Thymus (tissue), 11 donors: ENCODE results near the gene ARPC1A. TPM values are rescaled to one million over a fixed set of nuclear protein-coding genes. Genes with fewer than 3 reads are reported as not detected.

Experiments used
- DNase-seq, 9 donors: peaks; one replicate each; pipeline ENCODE4 v3.0.0-alpha.2; 2013; ENCODE audit warnings: low spot score in 9 of 9, low read depth in 6 of 9, missing footprints in 1 of 9
- H3K27ac ChIP-seq, 2 donors: one replicate each; pipeline ENCODE4 v1.5.1; 2013; ENCODE audit warnings: control low read depth in 1 of 2, low read depth in 1 of 2, low read length in 1 of 2, mild to moderate bottlenecking in 1 of 2, moderate library complexity in 1 of 2
- H3K27me3 ChIP-seq, 2 donors: one replicate each; pipeline ENCODE4 v1.5.1; 2013; ENCODE audit warnings: low read length in 1 of 2; ENCODE audit not compliant: control insufficient read depth in 2 of 2, insufficient read depth in 1 of 2
- H3K36me3 ChIP-seq, 2 donors: one replicate each; pipeline ENCODE4 v1.5.1; 2013; ENCODE audit warnings: low read length in 1 of 2, mild to moderate bottlenecking in 1 of 2, moderate library complexity in 1 of 2; ENCODE audit not compliant: control insufficient read depth in 2 of 2, insufficient read depth in 2 of 2
- H3K4me1 ChIP-seq, 2 donors: one replicate each; pipeline ENCODE4 v1.5.1; 2013; ENCODE audit warnings: low read length in 2 of 2; ENCODE audit not compliant: control insufficient read depth in 2 of 2, insufficient read depth in 2 of 2
- H3K4me3 ChIP-seq, 2 donors: one replicate each; pipeline ENCODE4 v1.5.1; 2013; ENCODE audit warnings: low read length in 2 of 2, control low read depth in 1 of 2, mild to moderate bottlenecking in 1 of 2
- H3K9me3 ChIP-seq, 2 donors: one replicate each; pipeline ENCODE4 v1.5.1; 2013; ENCODE audit warnings: low read length in 1 of 2, mild to moderate bottlenecking in 1 of 2; ENCODE audit not compliant: control insufficient read depth in 2 of 2, insufficient read depth in 1 of 2
- WGBS: extraction: QIAGEN DNeasy Blood & Tissue Kit; methylation state at CpG from one replicate; pipeline ENCODE4 v1.1.7; 2013; 5-methylcytosine and 5-hydroxymethylcytosine counted together
- polyA plus RNA-seq: library from polyadenylated mRNA; stranded (reverse); fragments of 200-250 nt; gene quantifications from one replicate; pipeline ENCODE4 v1.2.3, GENCODE V29; 2013
- total RNA-seq: library from RNA; stranded (reverse); fragments of 120-200 nt; gene quantifications from one replicate; pipeline ENCODE4 v1.2.4, GENCODE V29; 2013
- donor health status: healthy.

Gene ARPC1A
- total and polyA plus RNA-seq, 2 donors: 39.9 to 149 TPM

DNA sequence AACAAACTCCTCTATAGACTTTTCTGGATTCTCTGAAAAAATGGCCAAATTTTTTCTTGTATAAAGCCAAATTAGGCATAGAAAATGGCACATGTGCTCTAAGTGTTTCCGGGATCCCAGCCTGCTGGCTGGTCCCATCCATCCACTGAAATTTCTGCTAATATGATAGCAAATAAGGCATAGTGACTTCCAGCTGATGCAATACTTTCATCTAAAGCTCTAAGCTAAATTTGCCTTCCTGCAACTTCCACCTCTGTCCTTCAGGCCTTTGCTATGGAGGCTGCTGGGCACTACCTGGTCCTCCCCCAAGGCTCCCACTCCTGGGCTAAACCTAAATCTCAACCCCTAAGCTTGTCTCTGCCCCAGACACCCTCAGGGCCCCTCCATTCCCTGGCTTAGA is 32.5 kb upstream of the ARPC1A start:
- no peak overlapping the region for H3K4me3 ChIP-seq
- H3K4me1 ChIP-seq: no peaks in the 10 kb centered on the region
- no peaks in the 10 kb centered on the region for H3K36me3 ChIP-seq
- DNase-seq: no peak
- H3K9me3 ChIP-seq: no peaks in the 10 kb centered on the region
- 98% methylated on average over 1 of the region's 1 CpG for WGBS
- no peaks in the 10 kb centered on the region for H3K27me3 ChIP-seq
- no peak overlapping the region for H3K27ac ChIP-seq

DNA sequence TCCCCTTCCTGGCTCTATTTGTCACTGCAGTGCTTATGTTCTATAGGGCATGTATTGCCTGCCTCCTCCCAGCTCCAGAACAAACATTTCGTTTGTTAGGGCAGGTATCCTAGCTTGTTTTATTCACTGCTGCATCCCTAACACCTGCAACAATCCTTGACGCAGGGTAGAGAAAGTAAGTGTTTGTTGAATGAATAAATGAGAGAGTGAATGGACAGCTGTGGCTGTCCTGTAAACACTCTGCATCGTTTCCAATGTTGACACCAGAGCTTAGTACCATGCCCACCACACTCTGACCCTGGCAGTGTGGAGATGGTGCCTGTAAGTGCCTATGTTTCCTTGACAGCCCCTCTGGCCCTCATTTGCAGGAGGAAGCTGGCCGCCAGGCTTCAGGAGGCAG is 32.0 kb upstream of the ARPC1A start:
- Histone ChIP-seq H3K9me3 (no peaks in the 10 kb centered on the region), H3K27ac (no peak overlapping the region), H3K36me3 (no peaks in the 10 kb centered on the region), H3K27me3 (no peaks in the 10 kb centered on the region), H3K4me3 (no peak overlapping the region), H3K4me1 (no peaks in the 10 kb centered on the region)
- no peak for DNase-seq
- WGBS: 92% methylated on average over 4 of the region's 4 CpGs

DNA sequence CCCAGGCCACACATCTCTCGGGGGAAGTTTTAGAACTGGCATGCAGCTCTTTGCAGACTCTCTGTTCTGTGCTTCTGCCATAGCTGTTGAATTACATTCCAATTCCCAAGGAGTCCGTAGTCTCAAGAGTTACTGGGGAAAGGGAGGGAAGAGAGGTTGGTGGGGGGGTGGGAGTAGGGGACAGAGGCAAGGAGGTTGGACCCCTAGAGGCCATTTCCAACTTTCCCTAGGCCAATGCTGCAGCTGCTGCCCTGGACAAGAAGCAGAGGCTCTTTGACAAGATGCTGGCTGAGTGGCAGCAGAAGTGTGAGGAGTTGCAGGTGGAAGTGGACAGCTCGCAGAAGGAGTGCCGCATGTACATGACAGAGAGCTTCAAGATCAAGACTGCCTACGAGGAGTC is 29.2 kb upstream of the ARPC1A start:
- no peaks in the 10 kb centered on the region for H3K4me1 ChIP-seq
- no peaks in the 10 kb centered on the region for H3K36me3 ChIP-seq
- no peaks in the 10 kb centered on the region for H3K9me3 ChIP-seq
- 98% methylated on average over 5 of the region's 5 CpGs for WGBS
- no peaks in the 10 kb centered on the region for H3K27me3 ChIP-seq
- no peak overlapping the region for H3K4me3 ChIP-seq
- no peak overlapping the region for H3K27ac ChIP-seq
- no peak for DNase-seq

DNA sequence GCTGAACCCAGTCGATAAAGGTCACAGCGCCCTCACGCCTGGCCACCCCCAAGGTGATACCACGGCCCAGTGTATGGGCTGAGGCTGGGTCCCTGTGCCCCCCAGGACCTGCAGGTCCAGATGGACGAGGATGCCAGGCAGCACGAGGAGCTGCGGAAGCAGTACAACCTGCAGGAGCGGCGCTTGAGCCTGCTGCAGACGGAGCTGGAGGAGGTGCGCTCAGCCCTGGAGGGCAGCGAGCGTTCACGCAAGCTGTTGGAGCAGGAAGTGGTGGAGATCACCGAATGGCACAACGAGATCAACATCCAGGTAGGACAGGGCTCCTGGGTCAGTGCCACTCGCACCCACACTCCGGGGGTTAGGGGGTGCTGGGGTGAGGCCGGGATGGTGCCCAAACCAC is 24.2 kb upstream of the ARPC1A start:
- 92% methylated on average over 19 of the region's 19 CpGs for WGBS
- no peak for DNase-seq
- H3K9me3 ChIP-seq: no peaks in the 10 kb centered on the region
- no peak overlapping the region for H3K27ac ChIP-seq
- H3K36me3 ChIP-seq: no peaks in the 10 kb centered on the region
- no peak overlapping the region for H3K4me3 ChIP-seq
- H3K27me3 ChIP-seq: no peaks in the 10 kb centered on the region
- H3K4me1 ChIP-seq: no peaks in the 10 kb centered on the region

DNA sequence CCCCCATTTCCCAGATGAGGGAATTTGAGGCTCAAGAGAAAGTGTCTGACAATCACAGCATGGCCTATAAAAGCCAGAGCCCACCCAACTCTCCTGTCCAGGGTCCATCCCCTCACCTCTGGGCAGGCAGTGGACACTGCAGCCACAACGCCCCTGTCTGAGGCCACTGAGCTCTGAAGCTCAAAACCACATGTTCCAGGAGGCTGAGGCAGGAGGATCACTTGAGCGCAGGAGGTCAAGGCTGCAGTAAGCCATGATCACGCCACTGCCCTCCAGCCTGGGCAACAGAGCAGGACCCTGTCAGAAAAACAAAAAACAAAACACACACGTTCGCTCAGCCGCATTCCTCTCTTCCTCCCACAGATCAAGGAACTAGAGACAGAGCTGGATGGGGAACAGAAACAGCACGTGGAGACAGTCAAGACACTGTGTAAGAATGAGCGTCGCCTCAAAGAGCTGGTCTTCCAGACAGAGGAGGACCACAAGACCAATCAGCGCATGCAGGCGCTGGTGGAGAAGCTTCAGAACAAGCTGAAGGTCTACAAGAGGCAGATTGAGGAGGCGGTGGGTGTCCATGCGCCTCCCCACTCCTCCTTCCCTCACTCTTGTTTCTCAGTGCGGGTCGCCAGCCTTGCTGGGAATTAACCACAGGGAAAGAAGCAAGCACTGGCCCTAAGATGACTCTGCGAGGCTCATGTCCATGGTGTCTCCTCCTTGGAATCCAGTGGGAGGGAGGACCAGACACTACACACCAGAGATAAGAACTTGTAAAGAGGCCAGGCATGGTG is 20.0 kb upstream of the ARPC1A start:
- no peak for DNase-seq
- Histone ChIP-seq H3K27me3 (no peaks in the 10 kb centered on the region), H3K36me3 (no peaks in the 10 kb centered on the region), H3K27ac (no peak overlapping the region), H3K4me3 (no peak overlapping the region), H3K4me1 (no peaks in the 10 kb centered on the region), H3K9me3 (no peaks in the 10 kb centered on the region)
- 95% methylated on average over 16 of the region's 16 CpGs for WGBS

DNA sequence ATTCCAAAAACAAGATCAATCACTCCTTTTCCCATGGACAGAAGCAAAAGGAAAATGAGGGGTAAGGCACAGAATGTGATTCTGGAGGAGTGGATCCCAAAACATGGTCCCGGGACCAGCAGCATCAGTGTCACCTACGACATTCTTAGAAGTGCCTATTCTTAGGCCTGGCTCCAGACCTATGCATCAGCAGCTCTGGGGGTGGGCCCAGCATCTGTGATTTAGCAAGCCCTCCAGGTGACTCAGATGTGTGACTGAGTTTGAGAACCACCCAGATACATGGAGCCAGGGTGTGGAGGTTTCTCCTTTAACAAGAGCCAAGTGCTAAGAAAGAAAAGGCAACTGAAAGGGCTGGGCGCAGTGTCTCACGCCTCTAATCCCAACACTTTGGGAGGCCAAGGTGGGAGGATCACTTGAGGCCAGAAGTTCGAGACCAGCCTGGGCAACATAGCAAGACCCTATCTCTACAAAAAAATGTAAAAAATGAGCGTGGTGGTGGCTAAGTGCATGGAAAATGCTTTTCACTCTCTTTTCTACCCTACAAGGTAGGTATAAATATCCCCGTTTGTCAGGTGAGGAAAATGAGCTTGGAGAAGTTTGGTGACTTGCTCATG is 17.1 kb upstream of the ARPC1A start:
- 97% methylated on average over 7 of the region's 7 CpGs for WGBS
- Histone ChIP-seq H3K4me3 (no peak overlapping the region), H3K9me3 (no peaks in the 10 kb centered on the region), H3K27ac (no peak overlapping the region), H3K4me1 (no peaks in the 10 kb centered on the region), H3K36me3 (no peaks in the 10 kb centered on the region), H3K27me3 (peaks cover 0 to 4% of the 10 kb centered on the region in 2 donors)
- DNase-seq: no peak

DNA sequence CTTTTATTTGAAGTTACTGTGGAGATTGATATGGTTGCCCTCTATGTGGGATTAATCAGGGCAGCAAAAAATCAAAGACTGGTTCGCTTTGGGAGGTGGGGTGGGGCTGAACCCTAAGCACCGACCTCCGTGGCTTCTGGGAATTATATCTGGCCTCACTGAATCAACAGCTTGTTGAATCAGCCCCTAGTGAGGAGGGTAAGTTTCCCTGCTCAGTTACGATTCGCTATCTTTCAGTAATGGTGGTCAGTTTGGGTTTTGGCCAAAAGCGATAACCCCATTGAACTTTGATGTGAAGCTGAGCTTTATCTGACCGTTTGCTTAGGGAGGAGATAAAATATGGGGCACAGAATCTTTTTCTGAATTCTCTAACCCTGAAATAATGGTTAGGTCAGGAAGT is 16.6 kb upstream of the ARPC1A start:
- Histone ChIP-seq H3K4me3 (no peak overlapping the region), H3K9me3 (no peaks in the 10 kb centered on the region), H3K4me1 (no peaks in the 10 kb centered on the region), H3K27ac (no peak overlapping the region), H3K27me3 (peaks cover 0 to 4% of the 10 kb centered on the region in 2 donors), H3K36me3 (no peaks in the 10 kb centered on the region)
- no peak for DNase-seq
- WGBS: 95% methylated on average over 7 of the region's 7 CpGs

DNA sequence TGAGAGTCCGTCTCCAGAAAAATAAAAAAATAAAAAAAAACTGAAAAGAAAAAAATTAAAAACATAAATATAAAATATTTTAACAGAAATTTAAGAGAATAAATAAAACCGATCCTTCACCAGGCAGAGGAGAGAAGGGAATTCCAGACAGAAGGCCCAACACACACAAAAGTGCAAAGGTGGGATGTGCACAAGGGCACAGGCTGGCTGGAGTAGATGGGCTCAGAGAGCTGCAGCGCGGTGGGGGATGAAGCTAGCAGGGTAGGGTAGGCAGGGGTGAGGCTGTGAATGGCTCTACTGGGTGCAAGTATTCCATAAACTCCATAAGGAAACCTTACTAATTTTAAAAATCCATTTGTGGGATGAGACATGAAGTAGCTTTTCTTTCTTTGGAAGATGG is 15.7 kb upstream of the ARPC1A start:
- no peaks in the 10 kb centered on the region for H3K36me3 ChIP-seq
- H3K27ac ChIP-seq: no peak overlapping the region
- no peak overlapping the region for H3K4me3 ChIP-seq
- 98% methylated on average over 4 of the region's 4 CpGs for WGBS
- H3K9me3 ChIP-seq: no peaks in the 10 kb centered on the region
- no peaks in the 10 kb centered on the region for H3K4me1 ChIP-seq
- no peak for DNase-seq
- peaks cover 0 to 4% of the 10 kb centered on the region in 2 donors for H3K27me3 ChIP-seq

DNA sequence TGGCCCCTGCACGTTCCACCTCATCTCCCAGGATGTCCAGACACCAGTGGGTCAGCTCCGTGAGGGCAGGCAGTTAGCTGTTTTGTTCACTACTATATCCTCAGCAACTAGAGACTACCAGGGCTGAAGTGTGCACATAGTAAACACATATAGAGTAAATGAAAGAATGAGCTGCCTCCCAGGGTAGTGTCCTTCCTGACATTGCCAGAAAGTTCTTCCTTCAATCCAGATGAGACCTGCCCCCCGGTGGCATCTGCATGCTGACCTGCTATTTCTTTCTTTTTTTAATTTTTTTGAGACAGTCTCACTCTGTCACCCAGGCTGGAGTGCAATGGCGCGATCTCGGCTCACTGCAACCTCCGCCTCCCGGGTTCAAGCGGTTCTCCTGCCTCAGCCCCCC is 14.0 kb upstream of the ARPC1A start:
- 95% methylated on average over 9 of the region's 9 CpGs for WGBS
- no peak overlapping the region for H3K4me3 ChIP-seq
- no peaks in the 10 kb centered on the region for H3K36me3 ChIP-seq
- no peaks in the 10 kb centered on the region for H3K9me3 ChIP-seq
- H3K4me1 ChIP-seq: no peaks in the 10 kb centered on the region
- H3K27ac ChIP-seq: no peak overlapping the region
- peaks cover 0 to 4% of the 10 kb centered on the region in 2 donors for H3K27me3 ChIP-seq
- DNase-seq: no peak
